K562 (cell line): ENCODE measurements around the gene LAMB1. TPM values are rescaled to one million over a fixed set of nuclear protein-coding genes. Genes with fewer than 3 reads are reported as not detected.

ENCODE experiments used
- ATAC-seq: fragments of 200-7000 bp; cut with Tn5 transposase; 3 replicates; pipeline ENCODE4 v1.9.1; 2020; ENCODE audit warnings: moderate library complexity
- BruUV-seq: library from RNA; stranded (reverse); fragments of 400-500 nt; replicated peaks from 2 replicates; lab custom pipeline; 2021; lab: Mats Ljungman, UMichigan
- CTCF ChIA-PET: fragments of 300-600 bp; formaldehyde crosslinking; extraction: SDS; loops from one replicate; lab custom pipeline; 2021; ENCODE audit warnings: low intra/inter-chr PET ratio; lab: Yijun Ruan, JAX
- POLR2A ChIA-PET: fragments of 300-600, 350-650 bp; sonication (Branson Sonifier 250); formaldehyde crosslinking; extraction: SDS; loops from one replicate; lab custom pipeline; 2021; ENCODE audit warnings: antibody characterized with exemption, inconsistent platforms; lab: Yijun Ruan, JAX
- DNase-seq, 4 experiments: peaks; one replicate each; pipeline versions ENCODE4 v3.0.0 to v3.0.0-alpha.2; 2011 to 2018; ENCODE audit warnings: low spot score in 3 of 4, mixed read lengths in 3 of 4; ENCODE audit errors: extremely low read depth in 1 of 4
- FAIRE-seq: peaks from 2 replicates; lab custom pipeline; 2011; peaks lifted over from hg19 to GRCh38; lab: Jason Lieb, UNC
- H2AFZ ChIP-seq: 2 replicates; pipeline ENCODE4 v1.6.0; 2011; ENCODE audit warnings: low read depth, low read length, control low read depth, inconsistent platforms
- H3K27ac ChIP-seq: fragments of 200-600 bp; 3 replicates; pipeline ENCODE4 v1.8.0; 2011; ENCODE audit warnings: low read depth, mild to moderate bottlenecking, control low read depth, inconsistent platforms, low read length, moderate library complexity, mixed read lengths; ENCODE audit errors: extremely low read depth
- H3K27me3 ChIP-seq, 2 experiments: fragments of 300-600 bp in 1 of 2; 2 replicates in 1 of 2; 3 replicates in 1 of 2; pipeline versions ENCODE4 v1.6.0 to v1.8.0; 2011; ENCODE audit warnings: inconsistent platforms in 2 of 2, low read length in 2 of 2, mild to moderate bottlenecking in 1 of 2, mixed read lengths in 1 of 2, moderate library complexity in 1 of 2; ENCODE audit not compliant: control insufficient read depth in 2 of 2, insufficient read depth in 2 of 2
- H3K36me3 ChIP-seq: fragments of 300-600 bp; 3 replicates; pipeline ENCODE4 v1.8.0; 2011; ENCODE audit warnings: mild to moderate bottlenecking, low read length, inconsistent platforms; ENCODE audit not compliant: control insufficient read depth, insufficient read depth
- H3K4me1 ChIP-seq, 2 experiments: fragments of 200-600 bp in 1 of 2; replicated peaks in 1 of 2; 2 replicates in 1 of 2; 3 replicates in 1 of 2; pipeline versions ENCODE4 v1.5.1 to v1.8.0; 2011; ENCODE audit warnings: inconsistent platforms in 2 of 2, low read length in 2 of 2, mild to moderate bottlenecking in 1 of 2, mixed read lengths in 1 of 2, moderate library complexity in 1 of 2; ENCODE audit not compliant: control insufficient read depth in 2 of 2, insufficient read depth in 2 of 2
- H3K4me2 ChIP-seq: 2 replicates; pipeline ENCODE4 v1.6.1; 2011; ENCODE audit warnings: low read length, control low read depth, inconsistent platforms, mixed read lengths; ENCODE audit not compliant: insufficient read depth
- H3K4me3 ChIP-seq: fragments of 200-600 bp; sonication (generic), shearing (Covaris generic); 2 replicates; pipeline ENCODE4 v1.5.1; 2016; ENCODE audit warnings: control low read depth, inconsistent platforms
- H3K79me2 ChIP-seq: fragments of 200-600 bp; 3 replicates; pipeline ENCODE4 v1.8.0; 2011; ENCODE audit warnings: low read length, inconsistent platforms; ENCODE audit not compliant: control insufficient read depth, insufficient read depth
- H3K9ac ChIP-seq, 2 experiments: 2 replicates each; pipeline versions ENCODE4 v1.6.0 to v1.6.1; 2011; ENCODE audit warnings: low read depth in 2 of 2, low read length in 2 of 2, control low read depth in 1 of 2, inconsistent platforms in 1 of 2, mild to moderate bottlenecking in 1 of 2, mixed read lengths in 1 of 2; ENCODE audit not compliant: insufficient read depth in 1 of 2
- H3K9me1 ChIP-seq: one replicate; pipeline ENCODE4 v1.6.0; 2011; ENCODE audit warnings: inconsistent platforms, mild to moderate bottlenecking, low read length, moderate library complexity; ENCODE audit not compliant: control insufficient read depth, insufficient read depth
- H3K9me3 ChIP-seq: replicated peaks from 2 replicates; pipeline ENCODE4 v1.5.1; 2011; ENCODE audit warnings: low read depth, low read length, inconsistent platforms; ENCODE audit not compliant: control insufficient read depth, insufficient read depth
- H4K20me1 ChIP-seq: replicated peaks from 2 replicates; pipeline ENCODE4 v1.6.1; 2011; ENCODE audit warnings: low read length, inconsistent platforms, mixed read lengths; ENCODE audit not compliant: control insufficient read depth, insufficient read depth
- ELK1 ChIP-seq: sonication (generic); formaldehyde crosslinking; IDR thresholded peaks from 2 replicates; pipeline ENCODE4 v1.8.1; 2022; ENCODE audit warnings: missing genetic modification reagents
- PHF8 ChIP-seq: fragments of 200-600 bp; sonication (generic); IDR thresholded peaks from 2 replicates; pipeline ENCODE4 v1.6.1; 2012; ENCODE audit warnings: mixed run types, mild to moderate bottlenecking, inconsistent platforms, low read length, moderate library complexity, borderline replicate concordance
- SIN3A ChIP-seq, 2 experiments: fragments of 150-350 bp in 1 of 2; IDR thresholded peaks; 2 replicates each; pipeline ENCODE4 v1.6.1; 2011 to 2016; ENCODE audit warnings: borderline replicate concordance in 2 of 2, low read depth in 2 of 2, low read length in 2 of 2, mild to moderate bottlenecking in 2 of 2, moderate library complexity in 2 of 2; ENCODE audit not compliant: control insufficient read depth in 1 of 2
- ZNF274 ChIP-seq: IDR thresholded peaks from 2 replicates; pipeline ENCODE4 v1.6.1; 2011; ENCODE audit warnings: low read depth, mild to moderate bottlenecking, low read length, moderate library complexity, borderline replicate concordance
- WGBS: fragments of 100-300 bp; shearing (Covaris generic); methylation state at CpG from one replicate; pipeline ENCODE4 v1.1.6; 2016; ENCODE audit warnings: low coverage, mixed read lengths; ENCODE audit not compliant: insufficient coverage; ENCODE audit errors: missing lambda C conversion rate; 5-methylcytosine and 5-hydroxymethylcytosine counted together
- in situ Hi-C: fragments of 300-500 bp; cut with MboI; formaldehyde crosslinking; loops from 4 replicates; pipeline ENCODE4 v1.15.0; 2018; ENCODE audit warnings: inconsistent platforms, mixed read lengths
- intact Hi-C: fragments of 100-400 bp; cut with micrococcal nuclease; formaldehyde crosslinking; loops from 2 replicates; pipeline ENCODE4 v1.14.2; 2022
- polyA plus RNA-seq, 8 experiments: library from polyadenylated mRNA; depleted of rRNA in 4 of 8; stranded (reverse) in 5 of 8; unstranded in 3 of 8; fragments of >200 nt; fragmentation: Nextera tagmentation in 2 of 8; fragmentation: Illumina TruSeq in 1 of 8; extraction: Ambion mirVana in 2 of 8; extraction: Trizol in 1 of 8; gene quantifications; 2 replicates each; pipeline versions ENCODE4 v1.2.1 to v1.2.3, GENCODE V29; 2011 to 2014; ENCODE audit warnings: inconsistent platforms in 1 of 8, missing spikeins in 1 of 8
- total RNA-seq, 7 experiments: library from RNA; depleted of rRNA in 6 of 7; stranded (reverse); fragments of >200 nt in 6 of 7; fragmentation: Illumina TruSeq in 2 of 7; extraction: Trizol in 2 of 7; gene quantifications; 2 replicates each; pipeline versions ENCODE4 v1.2.1 to v1.2.3, GENCODE V29; 2011 to 2021; ENCODE audit warnings: low replicate concordance in 1 of 7

LAMB1 gene
- total and polyA plus RNA-seq, 9 of the 15 experiments (the other 6 are each of a cell fraction or from before 2014, with no cell fraction given), result 6.0 to 17.7 (median 12.3) TPM

GRCh38 chr7:107917763-107918651 is 85.0 kb downstream of the LAMB1 start:
- intact Hi-C loops, result loop anchor here (5.0 to 10.0 kb wide), 2 partner anchors 57 to 99 kb away; no protein-coding TSS in a partner anchor
- no peaks in the 10 kb centered on the region for H3K4me1 ChIP-seq
- DNase-seq (no peak), FAIRE-seq (no peak), ATAC-seq (no peak)
- no peak overlapping the region for H3K4me3 ChIP-seq
- no peak overlapping the region for H3K9ac ChIP-seq
- POLR2A ChIA-PET, result interaction anchor here (0.6 to 2.6 kb wide), 6 partner anchors 10 to 326 kb away, joined by 3 to 14 read pairs (median 6); no protein-coding TSS in a partner anchor
- H3K79me2 ChIP-seq, result peaks cover 18% of the 10 kb centered on the region; the same call in 2 of the 3 replicates
- no peaks in the 10 kb centered on the region for H3K27me3 ChIP-seq
- no peaks in the 10 kb centered on the region for H3K9me1 ChIP-seq
- H3K27ac ChIP-seq, result no peak overlapping the region
- no TSS peak for BruUV-seq
- no peak overlapping the region for H2AFZ ChIP-seq
- CTCF ChIA-PET, result no interaction called here
- WGBS, result 97% methylated on average over 3 of the region's 3 CpGs
- no peak overlapping the region for H3K4me2 ChIP-seq
- peaks cover 92% of the 10 kb centered on the region for H3K36me3 ChIP-seq
- in situ Hi-C loops, result no loop called here
- no peak for TF ChIP-seq PHF8
- TF ChIP-seq ZNF274, result 0 out of 2 replicates have a peak, but pooled peaks have one; percentile 25
- no peak for TF ChIP-seq ELK1 (CRISPR knock-in tag)
- no peak for TF ChIP-seq SIN3A (IDR thresholded peaks at IDR 0.05; ENCODE audit: borderline replicate concordance in 2 of 2, control insufficient read depth in 1 of 2, low read depth in 2 of 2, low read length in 2 of 2)
- H3K9me3 ChIP-seq, result no peaks in the 10 kb centered on the region
- no peaks in the 10 kb centered on the region for H4K20me1 ChIP-seq
